GM18867 (cell line): ENCODE data around the gene CADPS.

Experiments
- ATAC-seq: cut with Tn5 transposase; IDR thresholded peaks from one replicate; pipeline ENCODE4 v1.9.1; 2021; ENCODE audit warnings: mild to moderate bottlenecking, moderate library complexity; ENCODE audit not compliant: unreplicated experiment

Gene CADPS

DNA sequence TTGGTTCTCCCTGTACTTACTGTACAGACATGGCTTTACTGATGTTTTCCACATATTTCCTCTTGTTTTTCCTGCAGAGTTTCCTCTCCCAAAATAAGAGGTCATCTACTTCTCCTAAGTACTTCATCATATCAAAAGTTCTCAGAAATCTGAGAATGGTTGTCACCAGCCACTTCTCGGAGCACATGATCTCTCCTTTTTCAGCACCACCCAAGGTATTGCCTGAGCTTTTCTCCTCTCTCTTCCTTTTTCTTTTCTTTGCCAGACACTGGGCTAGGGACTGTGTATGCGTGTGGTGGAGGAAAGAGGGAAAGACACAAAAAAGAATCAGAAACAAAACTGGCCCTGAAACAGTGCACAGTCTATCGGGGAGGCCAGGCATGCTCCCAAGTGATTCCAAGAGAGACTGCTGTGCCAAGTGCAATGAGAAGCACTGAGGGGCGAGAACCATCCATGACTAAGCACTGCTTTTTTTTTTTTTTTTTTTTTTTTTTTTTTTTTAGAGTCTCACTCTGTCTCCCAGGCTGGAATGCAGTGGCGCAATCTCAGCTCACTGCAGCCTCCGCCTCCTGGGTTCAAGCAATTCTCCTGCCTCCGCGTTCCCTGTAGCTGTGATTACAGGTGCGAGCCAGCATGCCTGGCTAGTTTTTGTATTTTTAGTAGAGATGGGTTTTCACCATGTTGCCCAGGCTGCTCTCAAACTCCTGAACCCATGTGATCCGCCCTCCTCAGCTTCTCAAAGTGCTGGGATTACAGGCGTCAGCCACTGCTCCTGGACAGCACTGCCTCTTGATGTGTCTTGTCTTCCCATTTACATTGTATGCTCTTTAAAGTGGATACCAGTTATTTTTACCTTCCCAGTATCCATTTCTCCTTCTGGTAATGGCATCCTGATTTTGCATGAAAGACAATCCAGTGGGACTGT lies 307.9 kb downstream of the CADPS start:
- ATAC-seq = no peak

DNA sequence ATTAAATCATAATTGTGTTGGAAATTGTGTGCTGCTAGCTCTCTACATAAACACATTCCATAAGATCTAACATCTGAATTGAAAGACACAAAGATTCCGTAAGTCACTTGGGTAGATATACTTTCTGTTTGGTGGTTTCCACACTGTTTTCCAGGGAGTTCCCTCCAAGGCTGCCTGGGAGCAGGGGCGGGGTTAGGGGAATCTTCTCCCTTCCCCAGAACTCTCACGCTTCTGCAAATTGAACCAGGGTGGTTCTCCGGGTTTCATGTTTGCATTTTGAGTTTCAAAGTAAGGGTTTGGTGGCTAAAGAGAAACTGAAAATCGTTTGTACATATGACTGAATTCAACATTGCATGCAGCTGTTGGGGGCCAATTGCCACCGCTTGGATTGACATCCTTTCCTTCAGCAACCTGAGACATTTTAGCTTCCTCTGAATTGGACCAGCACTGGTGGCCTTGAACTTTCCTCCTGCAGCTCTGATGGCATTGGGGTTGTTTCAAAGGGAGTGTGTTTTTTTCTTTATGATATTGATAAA lies 309.1 kb downstream of the CADPS start:
- peak; percentile 88 for ATAC-seq

DNA sequence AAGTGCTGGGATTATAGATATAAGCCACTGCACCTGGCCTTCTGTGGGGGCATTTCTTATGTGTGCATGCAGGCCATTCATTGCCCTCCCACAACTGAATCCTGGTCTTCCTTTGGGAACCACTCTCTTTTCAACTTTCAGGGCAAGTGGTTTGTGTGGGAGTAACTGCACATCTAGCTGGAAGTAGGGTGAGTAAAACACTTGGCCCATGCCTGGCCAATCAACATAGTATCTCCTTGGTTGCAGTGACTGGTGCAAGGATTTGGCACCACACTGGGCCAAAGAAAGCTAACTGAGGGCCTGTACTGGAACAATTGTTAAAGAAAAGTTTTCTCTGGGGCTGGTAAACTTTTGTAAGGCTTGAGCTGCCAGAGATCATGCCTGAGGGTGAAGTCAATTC lies 312.6 kb downstream of the CADPS start:
- ATAC-seq = no peak

DNA sequence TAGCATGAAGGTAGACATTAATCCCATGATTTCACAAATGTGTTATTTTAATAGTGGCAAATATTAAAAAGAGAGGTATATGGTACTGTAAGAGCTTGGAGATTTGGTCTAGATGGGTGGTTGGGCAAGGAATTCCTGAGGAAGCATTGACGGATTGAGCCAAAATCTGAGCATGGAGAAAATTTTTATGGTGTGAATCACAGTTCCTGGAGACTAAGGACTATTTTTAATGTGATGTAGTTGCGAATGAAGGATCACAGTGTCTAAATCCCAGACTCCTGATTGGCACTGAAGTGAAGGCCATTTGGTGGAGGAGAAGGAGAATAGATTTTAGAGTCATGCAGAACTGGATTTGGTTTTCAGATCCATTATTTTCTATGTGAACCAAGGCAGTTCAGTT lies 313.2 kb downstream of the CADPS start:
- no peak for ATAC-seq

DNA sequence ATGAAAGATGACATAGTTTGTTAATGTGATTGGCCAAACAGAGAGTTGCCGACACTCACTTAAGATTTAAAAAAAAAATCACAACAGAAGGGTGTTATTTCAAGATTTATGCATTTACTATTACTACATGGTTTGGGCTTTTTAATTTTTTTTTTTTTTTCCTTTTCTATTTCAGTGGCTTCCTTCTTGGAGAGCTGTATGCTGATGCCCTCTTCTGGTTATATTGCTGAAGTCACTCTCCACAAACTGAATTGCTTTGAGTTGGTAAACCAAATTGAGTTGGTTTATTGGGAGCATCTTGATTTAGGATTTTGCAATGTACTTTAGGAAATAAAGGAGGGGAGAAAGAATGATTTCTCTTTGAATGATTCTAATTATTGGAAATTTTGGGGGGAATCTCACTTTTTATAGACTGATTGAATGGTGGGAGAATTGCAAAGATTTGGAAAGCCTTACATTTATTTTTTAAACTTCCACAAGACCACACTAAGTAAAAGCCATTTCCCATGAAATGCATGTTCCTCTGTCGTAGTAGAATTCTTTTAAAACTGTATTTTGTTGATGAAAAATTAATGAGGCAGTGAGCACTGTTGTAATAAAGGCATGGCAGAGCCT lies 315.3 kb downstream of the CADPS start:
- no peak for ATAC-seq

DNA sequence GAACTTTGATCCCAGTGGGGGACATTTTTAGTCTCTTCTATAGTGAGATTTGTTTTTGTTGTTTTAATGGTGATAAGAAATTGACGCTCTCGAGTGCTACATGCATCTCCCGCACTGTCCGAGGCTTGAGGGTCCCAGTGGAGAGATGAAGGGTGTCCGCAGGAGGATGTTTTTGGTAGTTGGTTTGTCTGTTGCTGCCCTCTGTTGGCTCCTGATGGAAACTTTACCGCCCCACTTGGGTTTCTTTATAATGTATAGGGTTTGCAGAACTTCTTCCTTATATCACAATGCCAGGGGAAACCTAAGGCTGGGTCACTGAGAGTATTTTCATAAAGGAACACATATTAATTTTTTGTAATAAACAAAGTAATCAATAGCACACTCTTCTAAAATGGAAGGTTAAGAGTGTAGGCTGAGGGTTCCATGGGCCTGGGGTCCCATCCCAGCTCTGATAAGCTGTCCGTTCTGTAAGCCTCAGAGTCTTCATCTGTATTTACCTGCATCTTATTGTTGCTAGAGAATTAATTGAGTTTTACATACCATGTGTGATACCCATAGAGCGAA lies 316.6 kb downstream of the CADPS start:
- peak; percentile 53 for ATAC-seq

DNA sequence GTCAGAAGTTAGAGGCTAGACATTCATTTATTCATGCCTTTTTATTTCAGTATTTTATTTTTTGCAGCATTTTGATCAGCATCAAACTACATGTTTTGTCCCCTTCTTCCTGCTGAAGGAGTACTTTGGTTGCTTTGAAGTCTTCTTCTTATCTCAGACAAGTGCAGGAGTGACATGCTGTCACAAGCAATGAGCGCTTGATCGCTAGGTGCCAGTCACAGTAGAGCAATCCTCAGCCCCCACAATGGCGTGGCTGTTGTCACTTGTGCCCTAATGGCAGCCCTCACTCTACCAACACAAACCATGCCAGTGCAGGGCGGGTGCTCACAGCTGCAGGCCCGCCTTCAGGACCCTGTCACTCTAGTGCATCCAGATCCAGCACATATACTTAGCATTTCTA lies 317.2 kb downstream of the CADPS start:
- no peak for ATAC-seq

DNA sequence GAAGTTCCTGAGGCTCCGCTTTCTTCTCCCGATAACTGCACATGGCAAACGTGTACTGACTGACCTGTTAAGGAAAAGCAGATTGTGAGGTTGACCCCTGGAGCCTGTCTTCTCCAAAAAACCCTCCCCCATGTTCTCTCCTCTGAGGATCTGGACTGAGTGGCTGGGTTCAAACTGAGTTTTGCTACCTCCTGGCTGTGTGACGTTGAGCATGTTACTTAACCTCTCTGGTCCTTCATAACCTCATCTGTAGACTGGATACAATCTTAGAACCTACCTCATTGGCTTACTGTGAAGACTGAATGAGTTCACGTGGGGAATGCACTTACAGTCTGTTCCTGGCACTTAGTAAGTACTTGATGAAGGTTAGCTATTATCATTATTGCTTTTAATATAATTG lies 317.8 kb downstream of the CADPS start:
- ATAC-seq = no peak

DNA sequence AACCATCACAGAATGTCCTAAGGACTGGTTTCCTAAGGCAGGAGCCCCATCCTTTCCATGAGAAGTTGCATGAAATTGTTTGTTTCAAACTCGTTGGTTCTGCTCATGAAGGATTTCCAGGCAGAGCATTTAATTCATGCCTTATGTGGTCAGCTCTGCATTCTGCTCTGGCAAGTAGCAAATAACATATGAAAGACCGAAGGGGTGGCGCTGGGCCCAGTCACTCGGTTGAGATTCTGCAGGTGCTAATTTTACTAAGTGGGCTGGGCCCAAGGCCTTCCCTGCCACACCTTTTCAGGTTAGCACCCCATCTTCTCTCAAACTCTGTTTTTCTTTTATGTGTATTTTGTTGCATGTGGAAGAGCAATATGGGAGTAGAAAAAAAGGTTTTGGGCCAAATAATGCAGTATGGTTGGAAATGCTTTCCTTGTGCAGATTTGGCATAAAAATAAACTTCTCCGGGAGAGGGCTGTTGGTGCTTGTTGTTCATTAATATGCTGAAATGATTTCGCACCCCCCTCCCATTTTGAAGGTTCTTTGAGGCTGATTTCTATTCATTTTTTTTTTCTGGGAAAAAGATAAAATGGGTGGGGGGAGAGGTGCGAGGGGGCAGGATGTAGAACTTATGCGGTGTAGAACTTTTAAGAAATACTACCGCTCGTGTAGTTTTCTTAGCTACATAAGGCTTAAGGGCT lies 318.9 kb downstream of the CADPS start:
- no peak for ATAC-seq

DNA sequence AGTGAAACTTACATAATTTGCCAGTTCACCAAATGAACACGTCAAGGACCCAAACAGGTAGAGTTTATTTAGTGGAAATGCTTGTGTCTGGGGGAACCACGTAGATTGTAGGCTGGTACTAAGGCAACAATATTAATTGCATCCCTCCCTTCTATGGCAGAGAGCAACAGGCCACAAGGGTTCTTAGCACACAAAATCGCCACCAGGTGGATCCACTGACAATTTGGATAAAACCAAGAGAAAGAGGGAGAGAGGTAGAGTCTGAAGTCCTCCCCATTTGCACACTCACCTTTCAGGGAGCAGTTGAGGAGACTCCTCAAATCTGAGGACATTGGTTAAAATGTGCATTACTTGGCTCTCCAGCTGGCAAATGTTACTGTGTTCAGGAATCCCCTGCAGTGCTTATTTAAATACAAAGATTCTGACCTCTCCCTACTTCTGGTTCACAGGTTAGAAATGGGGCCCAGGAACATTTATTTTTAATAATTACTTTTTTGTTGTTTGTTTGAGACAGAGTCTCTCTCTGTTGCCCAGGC lies 320.9 kb downstream of the CADPS start:
- ATAC-seq = no peak

DNA sequence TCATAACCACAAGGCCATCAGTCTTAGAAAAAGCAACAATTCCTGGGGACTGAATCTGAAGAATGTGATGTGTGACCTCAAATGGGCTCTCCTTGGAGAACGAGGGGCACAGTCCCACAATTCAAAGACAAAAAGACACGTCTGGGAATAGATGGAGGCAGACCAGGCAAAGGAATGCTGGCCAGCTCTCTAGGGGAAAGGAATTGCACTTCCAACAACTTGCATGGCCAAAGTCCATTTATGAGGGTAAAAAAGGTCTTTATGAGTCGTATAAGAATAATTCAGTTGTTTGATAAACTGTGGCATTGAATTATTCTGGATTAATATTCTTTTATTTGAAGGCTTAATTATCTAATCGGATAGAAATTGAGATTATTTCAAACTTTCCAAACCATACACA lies 321.4 kb downstream of the CADPS start:
- ATAC-seq = no peak

DNA sequence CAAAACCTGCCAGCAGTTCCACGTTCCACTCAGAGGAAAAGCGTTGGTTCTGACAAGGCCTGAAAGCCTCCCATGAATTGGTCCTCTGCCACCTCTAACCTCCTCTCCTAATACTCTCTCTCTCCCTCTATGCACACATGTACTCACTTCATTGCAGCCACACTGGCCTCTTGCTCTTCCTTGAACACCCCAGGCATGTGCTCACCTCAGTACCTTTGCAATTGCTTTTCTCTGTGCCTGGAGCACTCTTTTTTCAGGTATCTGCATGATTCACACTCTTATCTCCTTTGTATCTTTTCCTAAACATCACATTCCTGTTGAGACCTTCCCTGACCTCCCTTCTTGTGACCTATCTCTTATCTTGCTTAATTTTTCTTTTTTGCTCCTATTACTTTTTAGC lies 323.7 kb downstream of the CADPS start:
- no peak for ATAC-seq

DNA sequence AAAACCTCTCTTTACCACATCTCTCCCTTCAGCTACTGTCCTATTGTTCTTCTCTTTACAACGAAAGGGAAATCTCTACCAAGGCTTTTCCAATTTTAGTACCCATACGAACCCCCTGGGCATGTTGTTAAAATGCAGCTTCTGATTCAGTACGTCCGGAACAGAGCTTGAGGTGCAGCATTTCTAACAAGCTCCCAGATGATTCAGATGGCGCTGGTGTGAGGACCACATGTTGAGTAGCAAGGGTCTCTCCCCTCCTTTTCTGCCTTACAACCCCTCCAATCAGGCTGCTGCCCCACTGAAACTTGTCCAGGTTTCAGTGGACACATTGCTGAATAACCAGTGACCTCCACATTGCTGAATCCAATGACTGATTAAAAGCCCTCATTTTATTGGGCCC lies 324.8 kb downstream of the CADPS start:
- ATAC-seq = no peak

DNA sequence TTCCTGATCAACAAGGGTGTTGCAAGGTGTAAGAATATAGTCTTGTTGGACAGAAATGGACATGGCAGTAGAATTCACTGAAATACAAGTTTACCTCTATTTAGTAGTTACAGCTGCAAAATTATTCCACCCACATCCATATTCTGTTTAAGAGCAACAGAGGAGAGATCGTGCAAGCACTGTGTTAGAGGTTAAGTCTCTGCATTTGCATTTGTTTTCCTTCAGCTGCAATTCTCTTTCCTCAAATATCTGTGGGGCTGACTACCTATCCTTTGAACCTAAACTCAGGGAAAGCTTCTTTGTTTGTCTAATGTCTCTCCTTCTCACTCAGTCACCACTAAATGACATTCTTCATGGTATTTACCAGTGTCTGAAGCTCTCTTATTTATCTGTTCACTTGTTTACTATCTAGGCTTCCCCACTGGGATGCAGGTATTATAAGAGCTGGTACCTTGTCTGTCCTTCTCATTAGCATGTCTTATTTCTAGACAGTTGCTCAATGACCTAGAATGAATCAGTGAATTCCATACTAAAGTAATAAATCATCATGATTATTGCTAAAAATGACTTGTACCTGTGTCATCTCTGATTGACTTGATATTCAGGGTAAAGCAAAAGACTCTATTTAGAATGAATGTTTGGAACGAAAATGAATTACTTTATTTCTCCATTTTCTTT lies 326.5 kb downstream of the CADPS start:
- ATAC-seq = no peak

DNA sequence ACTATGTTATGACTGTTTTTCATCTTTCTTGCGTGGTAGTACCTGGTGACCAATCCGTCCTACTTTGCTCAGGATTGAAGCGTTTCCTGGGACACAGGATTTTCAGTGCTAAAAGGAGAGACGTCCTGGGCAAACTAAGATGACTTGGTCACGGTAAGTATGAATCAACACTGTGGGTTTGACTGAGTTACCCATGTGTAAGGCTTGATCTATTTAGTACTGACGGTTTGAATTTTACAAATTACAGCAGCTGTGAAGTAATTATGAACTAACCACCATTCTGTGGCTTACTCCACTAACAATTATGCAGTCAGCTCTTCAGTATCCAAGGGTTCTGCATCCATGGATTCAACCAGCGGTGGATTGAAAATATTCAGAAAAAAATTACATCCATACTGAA lies 328.9 kb downstream of the CADPS start:
- ATAC-seq = no peak

DNA sequence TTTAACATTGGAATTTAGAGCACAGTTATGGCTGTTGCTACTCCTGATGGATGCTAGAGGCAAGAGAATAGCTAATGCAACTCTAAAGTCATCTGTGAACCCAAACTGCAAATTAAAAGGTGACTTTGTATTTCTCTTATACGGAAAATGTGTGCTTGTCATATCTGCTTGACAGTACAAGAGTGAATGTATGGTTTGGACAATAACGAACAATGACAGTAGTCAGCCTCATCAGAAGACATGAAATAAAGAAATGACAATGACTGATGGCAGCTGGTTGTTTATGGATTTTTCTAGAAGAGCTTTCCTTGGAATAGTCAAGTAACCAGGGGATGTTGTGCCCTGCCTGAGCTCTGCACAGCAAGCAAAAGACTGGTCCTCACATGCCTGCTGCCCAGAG lies 333.0 kb downstream of the CADPS start:
- no peak for ATAC-seq

DNA sequence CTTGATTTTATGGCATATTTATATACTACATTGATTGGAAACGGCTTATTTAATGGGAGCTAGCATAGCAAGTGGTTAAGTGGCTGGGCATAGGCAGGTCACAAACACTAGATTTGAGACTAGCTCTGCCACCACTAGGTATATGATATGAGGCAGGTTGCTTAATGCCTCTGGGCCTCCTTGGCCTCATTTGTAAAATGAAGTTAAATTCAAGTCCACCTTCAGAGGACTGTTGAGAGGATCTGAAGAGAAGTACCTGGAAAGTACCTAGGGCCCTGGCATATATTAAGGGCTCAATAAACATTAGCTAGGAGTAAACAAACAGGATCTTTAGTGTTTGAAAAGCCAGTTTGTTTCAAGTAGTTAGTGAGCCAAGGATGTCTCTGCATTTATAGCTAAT lies 335.5 kb downstream of the CADPS start:
- no peak for ATAC-seq

DNA sequence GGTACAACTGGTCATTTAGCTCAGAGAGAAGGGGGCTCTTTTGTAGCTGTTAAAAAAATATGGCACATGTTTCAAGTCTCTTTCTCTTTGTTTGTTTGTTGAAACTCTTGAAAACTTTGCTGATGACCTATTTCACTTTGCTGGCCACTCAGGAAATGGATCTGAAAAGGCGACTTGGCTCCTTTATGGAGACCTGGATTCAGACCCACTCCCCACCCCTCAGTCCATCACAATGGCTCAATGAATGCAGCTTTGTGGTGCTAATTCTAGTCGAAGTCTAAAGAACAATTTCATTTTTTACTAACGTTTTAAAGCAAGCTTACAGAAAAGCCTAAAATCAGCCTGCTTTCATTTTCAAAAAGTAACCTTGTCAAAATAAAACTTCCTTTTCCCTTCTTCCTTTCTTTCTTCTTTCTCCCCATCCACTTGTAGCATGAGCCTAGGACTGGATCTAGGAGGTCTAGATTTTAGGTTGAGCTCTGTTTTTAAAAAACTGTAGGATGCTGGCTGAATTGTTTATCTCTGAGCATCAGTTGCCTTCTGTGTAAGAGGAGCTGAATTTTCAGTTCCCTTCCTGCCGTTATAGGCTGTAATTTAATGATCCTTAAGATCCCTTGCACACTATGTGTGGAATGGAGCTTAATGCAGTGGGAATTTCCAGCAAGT lies 336.4 kb downstream of the CADPS start:
- ATAC-seq = no peak

DNA sequence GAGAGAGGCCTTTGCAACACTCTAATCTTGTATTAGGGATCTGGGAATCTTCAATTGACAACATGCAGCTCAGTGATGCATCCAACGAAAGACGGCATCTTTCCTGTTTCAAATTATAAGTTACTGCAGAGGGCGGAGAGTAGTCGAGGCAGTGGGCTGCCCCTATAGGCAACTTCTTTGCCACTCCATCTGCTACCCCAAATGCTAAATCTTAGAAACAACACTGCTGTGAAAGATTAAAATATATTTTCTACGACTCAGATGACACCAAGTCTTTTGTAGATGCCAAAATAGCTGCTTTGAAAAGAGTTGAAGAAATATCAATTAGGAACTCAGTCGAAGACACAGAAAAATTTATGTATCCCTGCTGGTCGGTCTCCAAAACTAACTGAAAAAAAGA lies 340.9 kb downstream of the CADPS start:
- no peak for ATAC-seq

DNA sequence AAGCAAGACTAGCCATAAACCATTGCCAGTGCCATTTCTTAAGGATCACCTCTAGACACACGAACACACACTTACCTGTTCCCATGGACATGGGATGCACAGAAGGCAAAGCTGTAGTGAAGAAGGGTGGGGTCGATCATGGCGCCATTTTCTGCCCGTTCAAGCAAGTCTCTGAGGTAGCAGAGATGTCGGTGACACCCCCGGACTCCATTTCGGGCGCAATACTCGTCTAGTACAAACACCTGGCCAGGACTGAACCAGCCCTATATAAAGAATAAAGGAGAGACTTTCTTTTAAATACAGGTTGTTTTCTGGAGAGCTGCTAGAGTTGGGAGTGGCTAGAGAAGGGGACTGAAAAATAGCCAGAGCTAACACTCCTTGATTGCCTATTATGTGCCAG lies 342.4 kb downstream of the CADPS start:
- ATAC-seq = no peak
